GM13977 (cell line): ENCODE measurements around the gene KCNH1.

Source experiments
- DNase-seq: peaks from one replicate; pipeline ENCODE4 v3.0.0; 2012; ENCODE audit warnings: low spot score
- in situ Hi-C: fragments of 300-500 bp; cut with MboI; formaldehyde crosslinking; loops from one replicate; pipeline ENCODE4 v1.12.0; 2022; ENCODE audit warnings: low sequenced_read_pairs, low pct_unique_long_range_greater_than_20kb, mixed read lengths, inconsistent platforms; ENCODE audit not compliant: unreplicated experiment
- TF ChIP-seq, protein P1 (sequence below): IDR thresholded peaks from 2 replicates; pipeline ENCODE4 v1.5.1; 2012; ENCODE audit warnings: mild to moderate bottlenecking, control low read depth; ENCODE audit not compliant: insufficient read depth; ENCODE audit errors: extremely low read depth, missing control alignments

KCNH1 gene

DNA sequence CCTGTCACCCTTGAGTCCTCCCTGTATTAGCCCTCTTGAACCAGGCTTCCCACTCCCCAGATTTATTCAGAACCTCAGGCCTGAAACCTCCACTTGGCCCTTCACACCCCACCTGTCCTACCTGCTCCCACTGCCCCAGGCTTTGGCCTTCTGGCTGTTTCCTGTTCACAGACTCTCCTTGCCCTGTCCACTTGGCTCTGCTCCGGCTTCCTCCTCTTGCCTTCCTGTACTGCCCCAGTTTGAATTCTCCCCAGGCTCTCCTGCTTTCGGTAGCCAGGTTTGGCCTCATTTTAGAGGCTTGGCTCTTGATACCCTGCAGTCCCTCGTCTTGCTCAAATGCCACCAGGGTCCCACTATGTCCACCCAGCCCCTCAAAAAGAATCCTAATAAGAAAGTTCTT is 385.2 kb downstream of the KCNH1 start:
- in situ Hi-C loops, result no loop called here
- TF ChIP-seq, protein P1, sequence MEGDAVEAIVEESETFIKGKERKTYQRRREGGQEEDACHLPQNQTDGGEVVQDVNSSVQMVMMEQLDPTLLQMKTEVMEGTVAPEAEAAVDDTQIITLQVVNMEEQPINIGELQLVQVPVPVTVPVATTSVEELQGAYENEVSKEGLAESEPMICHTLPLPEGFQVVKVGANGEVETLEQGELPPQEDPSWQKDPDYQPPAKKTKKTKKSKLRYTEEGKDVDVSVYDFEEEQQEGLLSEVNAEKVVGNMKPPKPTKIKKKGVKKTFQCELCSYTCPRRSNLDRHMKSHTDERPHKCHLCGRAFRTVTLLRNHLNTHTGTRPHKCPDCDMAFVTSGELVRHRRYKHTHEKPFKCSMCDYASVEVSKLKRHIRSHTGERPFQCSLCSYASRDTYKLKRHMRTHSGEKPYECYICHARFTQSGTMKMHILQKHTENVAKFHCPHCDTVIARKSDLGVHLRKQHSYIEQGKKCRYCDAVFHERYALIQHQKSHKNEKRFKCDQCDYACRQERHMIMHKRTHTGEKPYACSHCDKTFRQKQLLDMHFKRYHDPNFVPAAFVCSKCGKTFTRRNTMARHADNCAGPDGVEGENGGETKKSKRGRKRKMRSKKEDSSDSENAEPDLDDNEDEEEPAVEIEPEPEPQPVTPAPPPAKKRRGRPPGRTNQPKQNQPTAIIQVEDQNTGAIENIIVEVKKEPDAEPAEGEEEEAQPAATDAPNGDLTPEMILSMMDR, result no peak
- no peak for DNase-seq

DNA sequence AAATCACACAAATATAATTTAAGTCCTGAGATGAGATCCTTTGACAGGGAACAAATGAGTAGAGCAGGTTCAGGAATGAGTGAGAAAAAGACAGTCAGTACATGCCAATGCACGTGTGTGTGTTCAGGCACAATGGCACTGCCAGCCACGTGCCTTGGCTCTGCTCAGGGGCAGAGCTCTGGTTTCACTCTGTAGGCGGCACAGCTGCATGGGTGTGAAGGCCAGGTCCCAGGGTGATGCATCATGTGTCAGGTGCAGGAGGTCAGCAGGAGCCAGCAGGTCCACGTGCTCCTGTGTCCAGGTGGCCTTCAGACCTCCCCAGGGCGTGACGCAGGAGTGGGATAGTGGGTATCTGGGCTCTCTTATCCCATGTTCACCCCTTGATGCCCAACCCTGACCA is 386.1 kb downstream of the KCNH1 start:
- in situ Hi-C loops, result no loop called here

DNA sequence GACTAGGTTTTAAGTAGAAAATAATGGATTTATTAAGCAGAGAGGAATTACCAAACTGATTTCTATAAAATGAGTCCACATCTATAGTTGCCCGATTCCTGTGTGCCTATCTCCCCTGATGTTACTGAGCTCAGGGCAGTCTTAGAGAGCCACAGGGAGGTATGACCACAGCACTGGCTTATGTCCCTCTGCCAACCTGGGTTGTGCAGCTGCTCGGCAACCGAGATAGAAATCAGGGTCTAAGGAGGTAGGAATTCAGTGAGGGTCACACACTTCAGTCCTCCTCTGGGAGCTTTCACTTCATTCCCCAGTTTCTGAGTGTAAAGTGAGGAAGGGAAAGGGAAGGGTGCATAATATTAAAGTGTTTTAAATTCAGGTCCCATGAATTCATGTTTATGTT is 386.8 kb downstream of the KCNH1 start:
- TF ChIP-seq, protein P1, result no peak
- in situ Hi-C loops, result no loop called here
- DNase-seq, result no peak

More for the DNA sequence above, 386.1 kb downstream of the KCNH1 start:
- TF ChIP-seq, protein P1, result no peak
- DNase-seq, result no peak

DNA sequence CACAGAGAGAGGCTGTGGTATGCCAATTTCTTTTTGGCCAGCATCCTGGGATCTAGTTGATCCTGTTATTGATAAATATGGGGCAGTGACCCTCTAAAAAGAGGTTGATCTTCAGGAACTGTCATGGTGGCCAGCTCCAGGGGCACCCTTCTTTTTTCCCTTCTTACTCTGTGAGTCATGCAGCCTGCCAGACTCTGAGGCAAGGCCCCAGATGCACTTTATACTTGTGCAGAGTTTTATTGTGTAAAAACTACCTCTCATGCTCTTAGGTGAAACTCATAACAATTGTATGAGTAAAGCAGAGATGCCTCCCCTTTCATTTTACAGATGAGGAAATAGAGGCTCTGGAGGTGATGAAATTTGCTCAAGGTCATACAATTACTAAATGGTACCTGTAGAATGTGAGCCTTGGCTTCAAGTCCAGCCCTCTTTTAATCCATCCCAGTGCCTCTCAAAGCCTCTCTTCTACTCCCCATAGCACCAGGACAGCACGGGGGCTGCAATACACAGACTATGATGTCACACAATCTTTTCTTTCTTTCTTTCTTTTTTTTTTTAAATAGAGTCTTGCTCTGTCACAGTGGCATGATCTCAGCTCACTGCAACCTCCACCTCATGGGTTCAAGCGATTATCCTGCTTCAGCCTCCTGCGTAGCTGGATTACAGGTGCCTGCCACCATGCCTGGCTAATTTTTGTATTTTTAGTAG is 387.8 kb downstream of the KCNH1 start:
- in situ Hi-C loops, result no loop called here

DNA sequence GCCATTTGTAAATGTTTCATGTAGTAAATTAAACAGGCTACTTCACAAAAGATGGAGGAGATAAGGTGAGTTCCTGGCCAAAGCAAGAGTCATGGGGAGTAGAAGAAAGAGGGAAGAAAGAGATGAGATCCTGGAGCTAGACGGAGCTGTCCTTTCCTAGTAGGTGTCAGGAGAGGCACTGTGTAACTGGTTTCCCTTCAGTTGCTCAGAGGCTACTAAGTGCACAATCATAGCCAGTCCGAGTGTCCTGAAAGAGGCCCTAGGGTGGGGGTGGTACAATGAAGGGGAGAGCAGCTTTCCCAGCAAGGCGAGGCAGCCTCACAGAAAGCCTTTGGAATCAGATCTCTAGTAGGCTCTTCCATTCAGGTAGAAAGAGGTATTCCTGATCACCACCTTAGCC is 390.9 kb downstream of the KCNH1 start:
- in situ Hi-C loops, result no loop called here
- TF ChIP-seq, protein P1, result no peak
- no peak for DNase-seq

More for the DNA sequence above, 387.8 kb downstream of the KCNH1 start:
- TF ChIP-seq, protein P1, result no peak
- no peak for DNase-seq

DNA sequence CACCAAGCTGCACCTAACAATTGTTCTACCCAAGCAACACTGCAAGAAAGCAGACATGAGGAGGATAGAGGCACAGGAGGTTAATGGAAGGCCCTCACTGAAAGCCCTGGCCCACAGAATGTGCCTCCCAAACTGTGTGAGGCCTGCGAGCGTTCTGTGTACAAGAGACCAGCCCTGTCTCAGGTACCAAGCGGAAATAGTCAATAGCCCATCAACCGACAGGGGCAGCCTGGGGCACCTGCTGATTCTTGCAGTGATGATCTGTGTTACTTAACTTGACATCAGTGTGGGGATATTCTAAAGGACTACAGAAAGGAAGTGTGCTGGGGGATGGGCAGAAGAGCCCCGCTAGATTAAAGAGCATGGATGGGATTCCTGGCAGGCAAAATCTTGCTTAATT is 392.4 kb downstream of the KCNH1 start:
- in situ Hi-C loops, result no loop called here
- TF ChIP-seq, protein P1, result no peak
- no peak for DNase-seq
